EH (cell line): ENCODE data around the gene NRL.

Experiments
- DNase-seq: peaks from one replicate; pipeline ENCODE4 v3.0.0-alpha.2; 2015; ENCODE audit warnings: low read depth

The NRL gene

DNA sequence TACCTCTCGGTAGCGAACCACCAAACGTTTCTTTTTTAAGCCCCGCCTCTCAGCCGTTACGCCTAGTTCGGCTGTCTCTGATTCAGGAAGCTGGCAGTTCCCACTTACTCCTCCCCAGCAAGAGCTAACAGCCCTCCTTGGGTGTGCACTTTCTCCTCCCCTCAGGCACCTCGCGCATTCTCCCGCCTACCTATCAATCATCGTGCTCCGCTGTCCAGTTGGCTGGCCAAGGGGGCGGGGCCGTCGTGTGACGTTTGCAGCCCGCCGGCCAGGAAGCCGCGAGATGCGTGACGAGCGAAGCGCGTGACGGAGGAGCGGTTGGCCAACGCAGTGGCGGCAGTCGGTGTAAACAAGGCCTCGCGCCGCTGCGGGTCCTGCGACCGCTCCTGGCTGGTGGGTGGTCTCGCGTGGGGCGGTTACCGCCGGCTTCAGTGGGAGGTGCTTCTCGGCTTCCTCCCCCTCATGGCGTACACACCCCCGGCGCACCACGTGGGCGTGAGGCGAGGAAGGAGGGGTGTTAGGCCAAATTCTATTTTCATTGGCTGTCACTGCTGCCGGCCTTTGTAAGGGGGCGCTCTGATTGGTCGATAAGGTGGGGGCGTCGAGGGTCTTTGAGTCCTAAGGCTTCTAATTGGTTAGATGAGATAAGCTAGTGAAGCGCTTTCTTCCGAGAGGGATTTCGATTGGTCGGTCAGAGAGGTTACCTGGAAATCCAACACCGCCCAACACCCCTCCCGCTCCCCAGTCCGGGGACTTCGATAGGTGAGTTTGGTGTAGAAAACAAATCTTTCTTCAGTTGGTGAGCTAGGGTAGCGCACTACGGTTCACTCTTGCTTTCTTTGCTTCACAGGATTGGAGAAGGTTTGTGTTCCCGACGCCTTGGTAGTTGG, at the start of gene NRL, which contains the start of gene DCAF11:
NRL (minus strand) TSS at position 418 of the 890 bp plus-strand sequence. CDS start 32,101 bp downstream, outside the sequence.
DCAF11 (plus strand) TSS at position 246 of the 890 bp plus-strand sequence. CDS start 818 bp downstream, outside the sequence.
- DNase-seq: peak; percentile 100

DNA sequence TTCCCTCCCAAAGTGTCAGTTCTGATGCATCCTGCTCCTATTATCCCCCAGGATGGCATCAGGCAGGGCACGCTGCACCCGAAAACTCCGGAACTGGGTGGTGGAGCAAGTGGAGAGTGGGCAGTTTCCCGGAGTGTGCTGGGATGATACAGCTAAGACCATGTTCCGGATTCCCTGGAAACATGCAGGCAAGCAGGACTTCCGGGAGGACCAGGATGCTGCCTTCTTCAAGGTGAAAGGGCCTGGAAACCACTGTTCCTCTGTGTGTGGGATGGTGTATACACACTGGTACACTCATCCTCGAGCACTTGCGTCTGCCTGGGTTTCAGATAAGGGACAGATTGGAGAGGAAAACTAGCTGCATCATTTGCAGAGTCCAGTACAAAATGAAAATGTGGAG, 47.3 kb upstream of the NRL start:
- peak; percentile 43 for DNase-seq

DNA sequence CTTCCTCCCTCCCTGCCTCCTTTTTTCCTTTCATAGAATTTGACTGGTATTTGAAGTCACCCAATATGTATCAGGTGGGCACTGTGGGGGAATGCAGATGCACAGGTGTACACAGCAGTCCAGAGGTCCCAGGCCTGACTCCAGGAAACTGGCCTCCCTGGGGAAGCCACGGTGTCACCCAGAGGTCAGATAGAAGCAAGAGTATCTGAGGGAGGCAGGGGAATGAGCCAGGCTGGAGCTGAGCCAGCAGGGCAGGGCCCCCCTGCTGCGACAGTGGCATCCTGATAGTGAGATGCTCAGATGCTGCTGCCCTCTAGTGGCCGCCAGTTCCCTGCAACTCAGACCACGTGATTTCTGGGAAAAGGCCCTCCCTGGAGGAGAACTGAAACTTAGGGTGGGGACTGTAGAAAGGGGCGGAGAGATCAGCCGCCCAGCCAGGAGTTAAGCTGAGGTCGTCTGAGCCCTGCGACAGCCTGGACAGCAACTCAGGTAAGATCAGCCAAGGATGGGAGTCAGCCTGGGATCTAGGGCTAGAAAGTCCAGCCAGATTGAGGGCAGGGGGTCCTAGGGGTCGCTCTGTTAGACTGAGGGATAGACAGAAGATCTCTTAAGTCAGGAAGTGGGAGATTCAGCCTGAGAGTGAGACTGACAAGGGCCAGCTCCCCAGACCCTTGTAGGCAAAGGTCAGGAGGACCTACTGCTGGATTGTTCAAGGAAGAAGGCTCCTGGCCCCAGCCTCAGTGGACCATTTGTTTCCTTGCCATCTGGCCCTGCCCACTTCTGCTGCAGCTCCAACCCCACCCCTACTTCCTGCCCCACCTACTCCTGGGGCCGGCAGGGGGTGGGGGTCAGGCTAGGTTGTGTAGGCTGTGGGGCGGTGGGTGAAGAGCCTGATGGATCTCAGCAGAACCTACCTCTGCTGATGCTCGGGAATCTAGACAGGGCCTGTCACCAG, 46.4 kb upstream of the NRL start, which contains the start of gene IRF9:
IRF9 (plus strand) TSS at position 416 of the 955 bp plus-strand sequence. CDS start 880 bp downstream, outside the sequence.
- peak; percentile 97 for DNase-seq

DNA sequence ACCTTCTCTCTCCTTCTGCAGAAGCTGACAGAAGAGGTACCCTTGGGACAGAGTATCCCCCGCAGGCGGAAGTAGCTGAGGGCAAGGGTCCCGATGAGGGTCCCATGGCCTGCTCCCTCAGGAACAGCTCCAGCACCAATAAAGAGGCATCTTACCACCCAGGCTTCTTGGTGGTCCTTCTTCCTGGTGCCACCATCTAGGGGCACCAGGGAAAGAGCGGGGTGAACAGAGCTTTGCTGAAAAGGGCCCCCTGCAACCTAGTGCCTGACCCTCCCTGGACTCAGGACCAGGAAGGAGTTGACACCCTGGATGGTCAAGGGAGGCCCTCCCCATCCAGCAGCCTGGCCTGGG, 45.7 kb upstream of the NRL start:
- no peak for DNase-seq

DNA sequence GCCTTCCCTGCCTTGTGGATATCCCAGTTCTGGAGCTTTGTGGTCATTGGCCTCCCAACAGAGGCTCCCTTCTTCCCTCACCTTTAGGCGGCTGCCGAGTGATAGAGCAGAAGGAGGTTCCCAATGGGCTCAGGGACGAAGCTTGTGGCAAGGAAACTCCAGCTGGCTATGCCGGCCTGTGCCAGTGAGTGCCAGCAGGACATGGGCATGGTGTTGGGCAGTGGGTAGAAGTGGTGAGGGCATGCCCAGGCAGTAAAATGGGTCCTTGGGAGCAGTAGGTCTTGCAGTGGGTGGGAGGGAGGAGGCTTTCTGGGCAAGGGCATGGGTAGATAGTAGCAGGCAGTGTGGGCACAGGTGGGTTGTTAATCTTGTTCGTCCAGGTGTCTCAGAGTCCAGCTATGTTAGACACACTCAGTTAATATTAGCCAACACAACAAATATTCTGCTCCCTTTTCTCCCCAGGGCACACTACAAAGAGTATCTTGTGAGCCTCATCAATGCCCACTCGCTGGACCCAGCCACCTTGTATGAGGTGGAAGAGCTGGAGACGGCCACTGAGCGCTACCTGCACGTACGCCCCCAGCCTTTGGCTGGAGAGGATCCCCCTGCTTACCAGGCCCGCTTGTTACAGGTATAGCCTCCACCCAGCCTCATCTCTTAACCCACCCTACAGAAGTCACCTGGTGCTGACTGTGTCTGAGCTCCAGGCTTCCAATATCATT, 45.2 kb upstream of the NRL start:
- DNase-seq: no peak

DNA sequence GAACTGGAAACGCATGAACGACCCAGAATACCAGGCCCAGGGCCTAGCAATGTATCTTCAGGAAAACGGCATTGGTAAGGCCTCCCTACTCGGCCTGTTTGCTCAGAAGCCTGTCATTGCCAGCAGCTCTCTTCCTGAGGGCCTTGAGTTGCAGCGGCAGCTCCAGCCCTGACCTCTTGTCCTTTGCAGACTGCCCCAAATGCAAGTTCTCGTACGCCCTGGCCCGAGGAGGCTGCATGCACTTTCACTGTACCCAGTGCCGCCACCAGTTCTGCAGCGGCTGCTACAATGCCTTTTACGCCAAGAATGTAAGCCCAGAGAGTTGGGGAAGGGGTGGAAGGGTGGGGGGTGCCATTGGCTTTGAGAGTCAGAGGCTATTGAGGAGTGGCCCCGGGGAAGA, 42.6 kb upstream of the NRL start:
- no peak for DNase-seq

DNA sequence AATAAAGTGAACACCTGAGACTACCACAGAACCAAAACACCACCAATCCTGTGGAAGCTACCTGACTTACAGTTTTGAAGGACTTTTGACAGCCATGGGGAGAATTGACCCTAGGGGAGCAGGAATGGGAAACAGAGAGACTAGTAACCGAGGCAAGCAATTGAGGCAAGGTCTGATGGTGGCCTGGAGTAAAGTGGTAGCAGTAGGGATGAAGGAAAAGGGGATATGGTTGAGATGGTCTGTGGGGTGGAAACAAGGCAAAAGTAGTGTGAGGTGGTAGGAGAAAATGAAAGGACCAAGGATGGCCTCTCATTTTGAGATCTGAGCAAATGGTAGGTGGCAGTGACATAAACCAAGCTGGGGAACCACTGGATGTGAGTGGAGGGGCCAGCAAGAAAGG, 42.1 kb upstream of the NRL start:
- no peak for DNase-seq

DNA sequence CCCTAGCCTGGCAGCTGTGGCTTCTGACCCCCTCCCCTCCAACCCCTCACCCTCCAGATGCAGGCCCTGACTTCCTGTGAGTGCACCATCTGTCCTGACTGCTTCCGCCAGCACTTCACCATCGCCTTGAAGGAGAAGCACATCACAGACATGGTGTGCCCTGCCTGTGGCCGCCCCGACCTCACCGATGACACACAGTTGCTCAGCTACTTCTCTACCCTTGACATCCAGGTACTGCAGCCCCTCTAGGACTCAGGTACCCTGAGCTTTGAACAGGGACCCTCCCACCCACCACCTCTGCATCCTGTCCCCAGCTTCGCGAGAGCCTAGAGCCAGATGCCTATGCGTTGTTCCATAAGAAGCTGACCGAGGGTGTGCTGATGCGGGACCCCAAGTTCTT, 40.4 kb upstream of the NRL start:
- no peak for DNase-seq

DNA sequence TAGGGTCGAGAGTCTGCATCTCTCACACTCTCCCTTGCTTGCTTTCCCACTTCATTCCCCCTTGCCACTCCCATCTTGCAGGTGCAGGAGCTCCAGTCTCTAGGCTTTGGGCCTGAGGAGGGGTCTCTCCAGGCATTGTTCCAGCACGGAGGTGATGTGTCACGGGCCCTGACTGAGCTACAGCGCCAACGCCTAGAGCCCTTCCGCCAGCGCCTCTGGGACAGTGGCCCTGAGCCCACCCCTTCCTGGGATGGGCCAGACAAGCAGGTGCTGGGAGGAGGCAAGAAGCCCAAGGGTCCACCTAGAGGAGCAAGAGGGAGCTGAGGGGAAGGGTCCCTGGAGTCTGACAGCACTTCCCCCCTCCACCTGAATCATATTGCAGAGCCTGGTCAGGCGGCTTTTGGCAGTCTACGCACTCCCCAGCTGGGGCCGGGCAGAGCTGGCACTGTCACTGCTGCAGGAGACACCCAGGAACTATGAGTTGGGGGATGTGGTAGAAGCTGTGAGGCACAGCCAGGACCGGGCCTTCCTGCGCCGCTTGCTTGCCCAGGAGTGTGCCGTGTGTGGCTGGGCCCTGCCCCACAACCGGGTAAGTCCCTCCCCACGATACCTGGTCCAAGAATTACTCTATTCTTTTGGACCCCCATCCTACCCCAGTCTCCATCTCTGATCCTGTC, 36.8 kb upstream of the NRL start:
- DNase-seq: no peak

DNA sequence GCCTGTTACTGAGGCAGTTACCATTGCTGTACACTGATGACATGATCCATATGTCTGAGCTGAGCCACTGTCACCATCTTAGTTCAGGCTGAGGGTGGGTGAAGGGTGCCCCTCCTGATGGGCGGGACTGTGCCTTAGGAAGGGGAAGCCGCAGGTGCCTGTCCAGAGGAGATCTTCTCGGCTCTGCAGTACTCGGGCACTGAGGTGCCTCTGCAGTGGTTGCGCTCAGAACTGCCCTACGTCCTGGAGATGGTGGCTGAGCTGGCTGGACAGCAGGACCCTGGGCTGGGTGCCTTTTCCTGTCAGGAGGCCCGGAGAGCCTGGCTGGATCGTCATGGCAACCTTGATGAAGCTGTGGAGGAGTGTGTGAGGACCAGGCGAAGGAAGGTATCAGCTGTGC, 36.2 kb upstream of the NRL start:
- DNase-seq: no peak

DNA sequence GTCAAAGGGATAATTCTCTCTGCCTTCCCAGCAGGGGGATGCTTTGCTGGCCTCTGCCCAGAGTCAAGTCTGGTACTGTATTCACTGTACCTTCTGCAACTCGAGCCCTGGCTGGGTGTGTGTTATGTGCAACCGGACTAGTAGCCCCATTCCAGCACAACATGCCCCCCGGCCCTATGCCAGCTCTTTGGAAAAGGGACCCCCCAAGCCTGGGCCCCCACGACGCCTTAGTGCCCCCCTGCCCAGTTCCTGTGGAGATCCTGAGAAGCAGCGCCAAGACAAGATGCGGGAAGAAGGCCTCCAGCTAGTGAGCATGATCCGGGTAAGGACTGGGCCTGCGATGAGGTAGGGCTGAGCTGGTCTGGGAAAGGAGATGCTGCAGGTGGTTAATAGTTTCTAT, 35.8 kb upstream of the NRL start:
- no peak for DNase-seq

DNA sequence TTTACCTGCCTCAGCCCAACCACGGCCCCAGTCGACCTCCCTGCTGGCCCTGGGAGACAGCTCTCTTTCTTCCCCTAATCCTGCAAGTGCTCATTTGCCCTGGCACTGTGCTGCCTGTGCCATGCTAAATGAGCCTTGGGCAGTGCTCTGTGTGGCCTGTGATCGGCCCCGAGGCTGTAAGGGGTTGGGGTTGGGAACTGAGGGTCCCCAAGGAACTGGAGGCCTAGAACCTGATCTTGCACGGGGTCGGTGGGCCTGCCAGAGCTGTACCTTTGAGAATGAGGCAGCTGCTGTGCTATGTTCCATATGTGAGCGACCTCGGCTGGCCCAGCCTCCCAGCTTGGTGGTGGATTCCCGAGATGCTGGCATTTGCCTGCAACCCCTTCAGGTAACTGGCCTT, 35.3 kb upstream of the NRL start:
- no peak for DNase-seq

DNA sequence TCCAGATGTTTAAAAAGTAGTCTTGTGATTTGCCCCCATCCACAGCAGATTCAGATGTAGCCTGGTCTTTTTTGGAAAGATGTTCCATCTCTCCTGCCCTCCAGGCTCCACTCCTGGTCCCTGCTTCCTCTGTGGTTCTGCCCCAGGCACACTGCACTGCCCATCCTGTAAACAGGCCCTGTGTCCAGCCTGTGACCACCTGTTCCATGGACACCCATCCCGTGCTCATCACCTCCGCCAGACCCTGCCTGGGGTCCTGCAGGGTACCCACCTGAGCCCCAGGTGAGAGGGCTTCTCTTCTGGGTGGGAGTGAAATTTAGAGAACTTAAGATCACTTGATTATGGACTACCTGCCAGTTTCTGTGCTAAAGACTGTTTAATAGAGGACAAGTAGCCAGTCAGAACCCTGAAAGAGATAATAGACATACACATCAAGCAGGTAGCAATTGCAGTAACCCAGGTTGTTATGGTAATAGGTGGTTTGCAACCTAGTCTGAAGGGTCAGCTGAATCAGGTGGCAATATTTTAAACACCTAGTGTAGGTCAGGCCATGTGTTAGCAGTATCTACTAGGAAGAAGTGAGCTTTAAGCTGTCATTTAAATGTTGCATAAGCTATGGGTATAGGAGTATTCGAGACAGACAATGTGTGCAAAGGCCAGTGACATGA, 34.7 kb upstream of the NRL start:
- DNase-seq: no peak

DNA sequence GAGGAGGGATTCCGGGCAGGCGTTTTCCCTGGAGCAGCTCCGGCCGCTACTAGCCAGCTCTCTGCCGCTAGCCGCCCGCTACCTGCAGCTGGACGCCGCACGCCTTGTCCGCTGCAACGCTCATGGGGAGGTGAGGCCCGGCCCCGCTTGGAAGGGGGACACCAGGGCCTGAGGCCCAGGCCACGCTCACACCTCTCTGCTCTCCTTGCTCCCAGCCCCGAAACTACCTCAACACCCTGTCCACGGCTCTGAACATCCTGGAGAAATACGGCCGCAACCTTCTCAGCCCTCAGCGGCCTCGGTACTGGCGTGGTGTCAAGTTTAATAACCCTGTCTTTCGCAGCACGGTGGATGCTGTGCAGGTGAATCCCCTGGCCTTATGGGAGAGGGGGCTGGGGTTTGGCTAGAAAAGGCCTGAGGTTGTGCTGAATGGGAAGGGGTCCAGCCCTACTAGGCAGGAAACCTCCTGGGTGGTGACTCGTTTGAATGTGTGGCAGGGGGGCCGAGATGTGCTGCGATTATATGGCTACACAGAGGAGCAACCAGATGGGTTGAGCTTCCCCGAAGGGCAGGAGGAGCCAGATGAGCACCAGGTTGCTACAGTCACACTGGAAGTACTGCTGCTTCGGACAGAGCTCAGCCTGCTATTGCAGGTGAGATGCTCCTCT, 33.1 kb upstream of the NRL start:
- DNase-seq: no peak

DNA sequence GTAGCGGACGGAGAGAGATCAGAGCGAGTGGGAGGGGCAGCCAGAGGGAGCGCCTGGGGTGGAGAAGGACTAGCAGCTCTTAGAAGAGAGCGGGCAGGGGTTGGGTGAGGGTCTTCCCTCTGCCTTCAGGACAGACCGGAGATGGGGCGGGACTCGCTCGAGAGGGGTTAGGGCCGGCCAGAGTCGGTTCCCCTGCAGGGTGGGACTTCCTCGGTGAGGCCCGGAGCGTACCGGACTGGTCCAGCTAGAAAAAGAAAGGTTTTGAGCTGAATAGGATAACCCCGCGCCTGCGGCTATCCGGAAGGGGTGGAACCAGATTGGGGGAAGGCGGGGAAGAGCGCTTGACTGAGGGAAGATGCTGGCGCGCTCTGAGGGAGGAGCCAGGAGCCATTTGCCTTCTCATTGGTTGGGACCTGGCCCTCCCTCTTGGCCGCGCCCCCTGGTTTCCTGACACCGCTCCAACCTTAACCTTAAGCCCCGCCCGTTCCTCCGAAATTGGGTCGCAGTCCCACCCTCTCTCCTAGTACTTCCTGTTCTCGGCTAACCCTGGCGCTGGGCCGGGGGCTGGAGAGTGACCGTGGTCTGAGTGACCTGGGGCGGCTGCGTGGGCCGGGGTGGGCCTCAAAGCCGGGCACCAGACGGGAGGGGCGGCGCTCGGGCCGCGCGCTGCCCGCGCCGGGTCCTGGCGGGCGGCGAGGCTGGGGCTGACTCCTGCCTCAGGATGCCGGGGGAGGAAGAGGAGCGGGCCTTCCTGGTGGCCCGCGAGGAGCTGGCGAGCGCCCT, 32.4 kb upstream of the NRL start, which contains the start of gene RNF31:
RNF31 (plus strand) TSS at position 521 of the 783 bp plus-strand sequence; CDS start at position 722, 201 bp downstream.
- peak; percentile 99 for DNase-seq

DNA sequence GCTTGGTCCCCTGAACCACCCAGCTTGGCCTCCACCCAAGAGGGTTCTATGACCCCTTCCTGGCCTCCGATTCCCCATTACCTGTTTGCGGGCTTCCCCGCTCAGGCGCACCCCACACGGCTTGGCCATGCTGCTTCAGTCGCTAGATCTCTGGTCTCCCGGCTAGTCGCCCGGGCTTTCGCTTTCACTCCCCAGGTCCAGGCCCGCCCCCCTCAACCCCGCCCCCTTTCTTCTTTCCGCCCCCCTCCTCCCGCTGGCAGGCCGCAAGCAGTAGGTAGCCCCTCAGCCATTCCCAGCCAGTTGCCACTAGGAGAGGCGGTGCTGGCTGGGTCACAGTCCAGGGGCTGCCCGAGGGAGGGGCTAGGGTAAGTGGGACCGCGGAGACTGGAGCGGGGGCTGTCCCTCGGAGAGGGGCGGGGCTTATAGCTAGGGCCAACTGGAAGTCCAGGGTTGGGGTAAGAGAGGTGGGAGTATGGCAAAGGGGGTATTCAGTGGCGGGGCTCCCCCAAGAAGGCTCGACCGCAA, 31.8 kb upstream of the NRL start, which contains the start of gene PSME2:
PSME2 (minus strand) TSS at position 158 of the 525 bp plus-strand sequence; CDS start at position 129, 29 bp downstream.
- peak; percentile 99 for DNase-seq

DNA sequence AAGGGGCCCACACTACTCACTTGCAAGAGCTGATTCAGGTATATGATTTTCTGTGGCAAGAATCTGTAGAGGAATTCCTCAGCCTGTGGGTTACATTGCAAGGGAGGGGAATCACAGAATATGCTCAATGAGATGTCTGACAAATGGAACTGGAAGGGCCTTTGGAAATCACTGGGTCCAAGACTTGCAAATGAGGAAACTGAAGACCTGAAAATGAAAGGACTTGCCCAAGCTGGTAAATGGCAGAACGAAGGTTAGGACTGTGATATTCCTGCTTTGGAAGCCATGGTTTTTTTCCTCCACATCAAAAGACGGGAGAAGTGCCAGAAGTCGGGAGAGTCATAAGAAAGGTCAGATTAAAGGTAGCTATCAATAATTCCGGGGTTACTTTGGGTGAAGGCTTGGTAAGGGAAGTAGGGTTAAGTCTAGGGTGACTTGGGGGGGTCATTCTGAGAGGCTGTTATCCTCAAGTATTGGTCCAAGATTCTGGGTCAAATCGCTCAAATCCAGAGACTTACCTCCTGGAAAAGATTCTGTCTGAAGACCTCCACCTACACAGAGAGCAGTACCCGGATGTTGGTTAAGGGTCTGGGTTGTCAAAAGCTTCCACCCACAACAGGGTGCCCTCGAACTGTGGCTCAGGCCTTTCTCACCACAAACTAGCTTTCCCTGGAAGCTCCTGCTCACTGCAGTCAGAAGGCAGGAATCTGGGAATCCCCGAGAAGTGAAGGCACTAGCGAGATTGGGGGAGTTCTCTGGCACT, 31.1 kb upstream of the NRL start:
- DNase-seq: peak; percentile 16

DNA sequence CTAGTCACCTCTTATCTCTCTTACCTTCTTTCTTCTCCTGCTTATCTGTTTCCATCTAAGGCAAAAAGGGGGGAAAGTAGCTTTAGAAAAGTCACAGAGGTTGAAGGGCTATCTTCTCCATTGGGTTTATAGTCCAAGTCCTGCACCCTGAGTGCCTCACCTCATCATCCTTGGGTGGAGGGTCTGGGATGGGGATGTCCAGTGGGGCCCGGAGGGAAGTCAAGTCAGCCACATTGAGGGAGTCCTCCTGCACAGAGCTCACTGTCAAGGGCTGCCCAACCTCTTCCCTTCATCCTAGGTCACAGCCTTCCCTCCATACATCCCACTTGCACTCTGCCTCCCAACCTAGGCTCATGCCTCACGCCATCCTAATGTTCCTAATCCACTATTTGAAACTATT, 30.5 kb upstream of the NRL start:
- no peak for DNase-seq
